GM18520 (cell line): ENCODE results near the gene COLGALT1.
"Not testable (repeated sequence)": the region's sequence is repeated elsewhere in the genome, so short reads cannot be mapped to it uniquely, and the experiment has no call there.

Experiments
- ATAC-seq: cut with Tn5 transposase; IDR thresholded peaks from one replicate; pipeline ENCODE4 v1.9.1; 2021; ENCODE audit not compliant: unreplicated experiment

Gene COLGALT1

GRCh38 chr19:17557466-17557865, 2.0 kb downstream of the COLGALT1 start:
- ATAC-seq: no peak

- ATAC-seq: no peak
These were observed 4.8 kb downstream of the COLGALT1 start for GRCh38 chr19:17560205-17560595.

GRCh38 chr19:17562097-17562496, 6.6 kb downstream of the COLGALT1 start:
- no peak for ATAC-seq

GRCh38 chr19:17562561-17562960, 7.1 kb downstream of the COLGALT1 start:
- ATAC-seq: no peak

- ATAC-seq: no peak
These were observed 9.3 kb downstream of the COLGALT1 start for GRCh38 chr19:17564781-17565180.

GRCh38 chr19:17565611-17566010, 10.2 kb downstream of the COLGALT1 start:
- ATAC-seq: no peak

GRCh38 chr19:17567940-17568339, 12.5 kb downstream of the COLGALT1 start:
- no peak for ATAC-seq

- ATAC-seq: not testable (repeated sequence)
These were observed 14.8 kb downstream of the COLGALT1 start for GRCh38 chr19:17570291-17570690.

GRCh38 chr19:17570791-17571190, 15.3 kb downstream of the COLGALT1 start:
- no peak for ATAC-seq

GRCh38 chr19:17572638-17573037, 17.2 kb downstream of the COLGALT1 start:
- no peak for ATAC-seq

GRCh38 chr19:17575871-17576757, 20.7 kb downstream of the COLGALT1 start:
- ATAC-seq: no peak

GRCh38 chr19:17576758-17577456, 21.5 kb downstream of the COLGALT1 start:
- no peak for ATAC-seq

GRCh38 chr19:17577457-17578097, 22.1 kb downstream of the COLGALT1 start:
- no peak for ATAC-seq

GRCh38 chr19:17579661-17580244, 24.3 kb downstream of the COLGALT1 start:
- ATAC-seq: no peak

- ATAC-seq: no peak
These were observed 25.2 kb downstream of the COLGALT1 start for GRCh38 chr19:17580470-17581144.

GRCh38 chr19:17581211-17581874, 25.9 kb downstream of the COLGALT1 start:
- ATAC-seq: no peak

- ATAC-seq: no peak
These were observed 27.2 kb downstream of the COLGALT1 start for GRCh38 chr19:17582613-17583012.

- ATAC-seq: no peak
These were observed 28.7 kb downstream of the COLGALT1 start for GRCh38 chr19:17584132-17584531.

- ATAC-seq: not testable (repeated sequence)
These were observed 29.9 kb downstream of the COLGALT1 start for GRCh38 chr19:17585395-17585794.

- ATAC-seq: no peak
These were observed 35.4 kb downstream of the COLGALT1 start for GRCh38 chr19:17590866-17591265.
